Panc1 (cell line): ENCODE measurements around the gene ECI1. TPM values are rescaled to one million over a fixed set of nuclear protein-coding genes. Genes with fewer than 3 reads are reported as not detected.

Experiments used
- ATAC-seq: fragments of 200-7000 bp; cut with Tn5 transposase; 2 replicates; pipeline ENCODE4 v1.9.1; 2020; ENCODE audit warnings: mild to moderate bottlenecking, moderate library complexity
- BruUV-seq: library from RNA; stranded (reverse); fragments of 400-500 nt; replicated peaks from 2 replicates; lab custom pipeline; 2021; lab: Mats Ljungman, UMichigan
- CTCF ChIA-PET: fragments of 300-600 bp; sonication (Branson Sonifier 250); formaldehyde crosslinking; loops from one replicate; lab custom pipeline; 2022; ENCODE audit warnings: antibody characterized with exemption; lab: Charles Lee
- POLR2A ChIA-PET: fragments of 300-600 bp; sonication (Branson Sonifier 250); formaldehyde crosslinking; loops from one replicate; lab custom pipeline; 2022; ENCODE audit warnings: antibody characterized with exemption; lab: Charles Lee
- DNase-seq: peaks from one replicate; pipeline ENCODE4 v3.0.0-alpha.2; 2010; ENCODE audit warnings: low read depth, low spot score
- H3K27ac ChIP-seq: 2 replicates; pipeline ENCODE4 v1.5.1; 2011; ENCODE audit warnings: mild to moderate bottlenecking, low read length, inconsistent platforms
- H3K27me3 ChIP-seq: fragments of 200-500 bp; sonication (Bioruptor generic); 2 replicates; pipeline ENCODE4 v1.6.0; 2014; ENCODE audit warnings: low read length, inconsistent platforms; ENCODE audit not compliant: control insufficient read depth, insufficient read depth
- H3K36me3 ChIP-seq: fragments of 200-500 bp; sonication (Bioruptor generic); 2 replicates; pipeline ENCODE4 v1.5.1; 2014; ENCODE audit warnings: inconsistent platforms, mild to moderate bottlenecking, low read length, moderate library complexity; ENCODE audit not compliant: control insufficient read depth, insufficient read depth
- H3K4me1 ChIP-seq: 2 replicates; pipeline ENCODE4 v1.5.1; 2011; ENCODE audit warnings: inconsistent platforms, mild to moderate bottlenecking, low read length, moderate library complexity; ENCODE audit not compliant: control insufficient read depth, insufficient read depth
- H3K4me3 ChIP-seq, 2 experiments: 2 replicates each; pipeline ENCODE4 v1.5.1; 2011 to 2012; ENCODE audit warnings: low read depth in 2 of 2, low read length in 2 of 2, mild to moderate bottlenecking in 2 of 2, inconsistent platforms in 1 of 2, moderate library complexity in 1 of 2
- H3K9me3 ChIP-seq: fragments of 200-500 bp; sonication (Bioruptor generic); 2 replicates; pipeline ENCODE4 v1.5.1; 2014; ENCODE audit warnings: low read depth, mild to moderate bottlenecking, inconsistent platforms, low read length, moderate library complexity; ENCODE audit not compliant: control insufficient read depth, insufficient read depth
- CTCF ChIP-seq: fragments of 450-650 bp; IDR thresholded peaks from 2 replicates; pipeline ENCODE4 v1.5.1; 2017; ENCODE audit warnings: mild to moderate bottlenecking
- POLR2AphosphoS5 ChIP-seq: IDR thresholded peaks from 2 replicates; pipeline ENCODE4 v1.6.1; 2012; ENCODE audit warnings: mild to moderate bottlenecking, low read depth, low read length, moderate library complexity
- REST ChIP-seq, 2 experiments: IDR thresholded peaks; 2 replicates each; pipeline ENCODE4 v1.6.1; 2011 to 2012; ENCODE audit warnings: low read depth in 2 of 2, control low read depth in 1 of 2, low read length in 1 of 2, mild to moderate bottlenecking in 1 of 2, moderate library complexity in 1 of 2; ENCODE audit not compliant: insufficient read depth in 1 of 2
- SIN3A ChIP-seq: IDR thresholded peaks from 2 replicates; pipeline ENCODE4 v1.6.1; 2012; ENCODE audit warnings: low read depth, mild to moderate bottlenecking, low read length, moderate library complexity, borderline replicate concordance; ENCODE audit not compliant: insufficient read depth
- TCF7L2 ChIP-seq: IDR thresholded peaks from 2 replicates; pipeline ENCODE4 v1.6.1; 2011; ENCODE audit warnings: mild to moderate bottlenecking, low read depth, low read length, inconsistent platforms
- in situ Hi-C: cut with HindIII; loops from 2 replicates; pipeline ENCODE4 v1.10.0; 2016; ENCODE audit warnings: low sequenced_read_pairs, low pct_unique_long_range_greater_than_20kb
- intact Hi-C: fragments of 100-400 bp; cut with micrococcal nuclease; formaldehyde crosslinking; loops from one replicate; pipeline ENCODE4 v1.10.0; 2022; ENCODE audit not compliant: unreplicated experiment
- total RNA-seq: library from RNA; stranded (reverse); gene quantifications from one replicate; pipeline ENCODE4 v1.2.1, GENCODE V29; 2021; ENCODE audit not compliant: unreplicated experiment

ECI1 gene
- total RNA-seq, 1 experiment from 2014 or later: 117 TPM

GRCh38 chr16:2289282-2289681 lies 37.9 kb upstream of the ECI1 start:
- ATAC-seq: no peak
- in situ Hi-C loops (no loop called here), intact Hi-C loops (no loop called here)
- BruUV-seq: no TSS peak
- Histone ChIP-seq H3K36me3 (no peaks in the 10 kb centered on the region), H3K9me3 (no peaks in the 10 kb centered on the region), H3K4me3 (no peak overlapping the region), H3K27ac (no peak overlapping the region), H3K27me3 (no peaks in the 10 kb centered on the region), H3K4me1 (no peaks in the 10 kb centered on the region)
- DNase-seq: no peak
- no peak for TF ChIP-seq POLR2AphosphoS5
- ChIA-PET CTCF (interaction anchor here (1.4 kb wide), 1 partner anchor 212 kb away, joined by 4 read pairs; no protein-coding TSS in a partner anchor), POLR2A (interaction anchor here (0.6 kb wide), 1 partner anchor 10 kb away, joined by 5 read pairs; no protein-coding TSS in a partner anchor)

GRCh38 chr16:2288726-2289125 lies 37.3 kb upstream of the ECI1 start:
- no peak for DNase-seq
- no peaks in the 10 kb centered on the region for H3K36me3 ChIP-seq
- H3K27me3 ChIP-seq: no peaks in the 10 kb centered on the region
- no peak overlapping the region for H3K27ac ChIP-seq
- no peak for ATAC-seq
- no peaks in the 10 kb centered on the region for H3K4me1 ChIP-seq
- ChIA-PET POLR2A (no interaction called here), CTCF (interaction anchor here (1.4 kb wide), 1 partner anchor 213 kb away, joined by 4 read pairs; no protein-coding TSS in a partner anchor)
- in situ Hi-C loops (no loop called here), intact Hi-C loops (no loop called here)
- no TSS peak for BruUV-seq
- H3K4me3 ChIP-seq: no peak overlapping the region
- no peaks in the 10 kb centered on the region for H3K9me3 ChIP-seq
- TF ChIP-seq POLR2AphosphoS5 (no peak), CTCF (no peak), SIN3A (no peak)

GRCh38 chr16:2287916-2288547 lies 36.6 kb upstream of the ECI1 start:
- H3K27me3 ChIP-seq: no peaks in the 10 kb centered on the region
- intact Hi-C loops (no loop called here), in situ Hi-C loops (no loop called here)
- POLR2A ChIA-PET: interaction anchor here (0.6 kb wide), 1 partner anchor 113 kb away, joined by 5 read pairs; no protein-coding TSS in a partner anchor
- CTCF ChIA-PET: no interaction called here
- no peaks in the 10 kb centered on the region for H3K4me1 ChIP-seq
- no peak overlapping the region for H3K27ac ChIP-seq
- H3K36me3 ChIP-seq: no peaks in the 10 kb centered on the region
- no peak for ATAC-seq
- H3K4me3 ChIP-seq: no peak overlapping the region
- DNase-seq: no peak
- BruUV-seq: no TSS peak
- H3K9me3 ChIP-seq: no peaks in the 10 kb centered on the region
- TF ChIP-seq SIN3A (no peak), POLR2AphosphoS5 (no peak), TCF7L2 (no peak), REST (IDR thresholded peaks at IDR 0.05; ENCODE audit: insufficient read depth in 1 of 2, low read depth in 2 of 2, low read length in 1 of 2) (no peak), CTCF (no peak)
